ENCODE data around the gene PPP6R2. TPM values are rescaled to one million over a fixed set of nuclear protein-coding genes. Genes with fewer than 3 reads are reported as not detected.
A peak's percentile ranks its signal among the peaks of the same experiment; 100 is the strongest.

Gene PPP6R2
- total RNA-seq, 1 experiment from 2014 or later = 47.8 TPM

DNA sequence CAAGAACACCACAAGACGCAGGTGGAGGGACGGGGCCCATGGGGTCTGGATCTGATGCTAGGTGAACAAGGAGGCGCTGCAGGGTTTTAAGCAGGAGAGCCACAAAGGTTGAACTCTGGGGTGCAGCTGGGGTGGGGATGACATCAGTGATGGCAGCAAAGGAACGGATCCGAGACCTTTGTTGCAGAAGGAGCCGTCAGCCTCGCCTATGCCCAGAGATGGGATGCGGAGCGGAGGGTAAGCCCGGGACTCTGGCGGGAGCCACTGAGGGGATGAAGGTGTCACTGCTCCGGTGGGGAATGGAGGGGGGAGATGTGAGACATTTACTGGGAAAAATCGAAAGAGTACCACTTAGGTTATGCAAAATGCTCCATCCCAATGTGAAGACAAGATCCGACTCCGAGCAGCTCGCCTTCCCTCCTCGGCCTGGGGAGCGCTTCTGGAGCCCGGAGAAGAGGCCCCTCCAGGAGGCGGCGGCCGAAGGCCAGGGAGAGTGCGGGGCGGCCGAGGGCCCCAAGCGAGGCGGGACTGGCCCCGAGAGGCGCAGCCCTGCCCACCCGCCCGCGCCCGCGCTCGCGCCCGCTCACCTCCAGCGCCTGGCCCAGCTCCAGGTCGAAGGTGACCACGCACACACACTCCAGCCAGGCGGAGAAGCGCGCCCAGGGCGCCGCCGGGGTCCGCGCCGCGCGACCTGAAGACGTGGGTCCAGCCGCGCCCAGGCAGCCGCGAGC, 16.7 kb upstream of the PPP6R2 start (continued):
- TF ChIP-seq, protein P1, sequence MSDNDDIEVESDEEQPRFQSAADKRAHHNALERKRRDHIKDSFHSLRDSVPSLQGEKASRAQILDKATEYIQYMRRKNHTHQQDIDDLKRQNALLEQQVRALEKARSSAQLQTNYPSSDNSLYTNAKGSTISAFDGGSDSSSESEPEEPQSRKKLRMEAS (CRISPR knock-in tag; IDR thresholded peaks at IDR 0.05) = no peak
- TF ChIP-seq, protein P2, sequence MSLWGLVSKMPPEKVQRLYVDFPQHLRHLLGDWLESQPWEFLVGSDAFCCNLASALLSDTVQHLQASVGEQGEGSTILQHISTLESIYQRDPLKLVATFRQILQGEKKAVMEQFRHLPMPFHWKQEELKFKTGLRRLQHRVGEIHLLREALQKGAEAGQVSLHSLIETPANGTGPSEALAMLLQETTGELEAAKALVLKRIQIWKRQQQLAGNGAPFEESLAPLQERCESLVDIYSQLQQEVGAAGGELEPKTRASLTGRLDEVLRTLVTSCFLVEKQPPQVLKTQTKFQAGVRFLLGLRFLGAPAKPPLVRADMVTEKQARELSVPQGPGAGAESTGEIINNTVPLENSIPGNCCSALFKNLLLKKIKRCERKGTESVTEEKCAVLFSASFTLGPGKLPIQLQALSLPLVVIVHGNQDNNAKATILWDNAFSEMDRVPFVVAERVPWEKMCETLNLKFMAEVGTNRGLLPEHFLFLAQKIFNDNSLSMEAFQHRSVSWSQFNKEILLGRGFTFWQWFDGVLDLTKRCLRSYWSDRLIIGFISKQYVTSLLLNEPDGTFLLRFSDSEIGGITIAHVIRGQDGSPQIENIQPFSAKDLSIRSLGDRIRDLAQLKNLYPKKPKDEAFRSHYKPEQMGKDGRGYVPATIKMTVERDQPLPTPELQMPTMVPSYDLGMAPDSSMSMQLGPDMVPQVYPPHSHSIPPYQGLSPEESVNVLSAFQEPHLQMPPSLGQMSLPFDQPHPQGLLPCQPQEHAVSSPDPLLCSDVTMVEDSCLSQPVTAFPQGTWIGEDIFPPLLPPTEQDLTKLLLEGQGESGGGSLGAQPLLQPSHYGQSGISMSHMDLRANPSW (CRISPR knock-in tag; conservative IDR thresholded peaks at IDR 0.05; ENCODE audit: low read depth) = no peak

DNA sequence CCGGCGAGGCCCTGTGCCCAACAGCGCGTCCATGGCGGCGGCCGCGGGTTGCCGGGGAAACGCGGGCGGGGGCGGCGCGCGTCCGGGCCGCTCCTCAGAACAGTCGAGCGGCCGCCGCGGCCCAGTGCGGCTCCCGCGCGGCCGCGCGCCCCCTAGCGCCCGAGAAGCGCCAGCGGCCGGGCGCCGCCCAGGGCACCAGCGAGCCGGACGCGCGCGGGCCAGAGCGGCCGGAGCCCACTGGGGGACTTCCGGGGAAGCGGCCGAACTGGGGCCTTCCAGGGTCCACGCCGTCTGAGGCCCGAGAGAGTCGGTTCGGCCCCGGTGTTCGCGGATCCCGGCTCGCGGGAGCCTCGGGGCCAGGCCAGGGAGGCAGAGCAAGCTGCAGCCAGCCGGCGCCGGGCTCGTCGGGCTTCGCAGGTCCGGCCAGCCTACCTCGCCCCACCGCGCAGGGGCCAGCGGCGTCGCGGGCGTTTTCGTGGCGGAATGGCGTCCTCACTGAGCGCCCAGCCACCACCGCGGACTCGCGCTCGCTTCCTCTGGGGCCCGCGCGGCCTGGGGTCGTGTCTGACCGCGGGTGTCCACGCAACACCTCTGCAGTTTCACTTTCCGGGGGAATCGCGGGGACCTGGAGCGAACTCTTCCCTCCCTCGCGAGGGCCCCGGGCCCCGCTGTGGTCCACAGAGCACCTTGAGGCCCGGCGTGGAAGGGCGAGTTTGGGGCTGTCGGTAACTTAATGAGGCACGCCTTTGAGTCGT, 16.0 kb upstream of the PPP6R2 start, which contains the start of gene DENND6B:
Gene DENND6B, minus strand, starts transcription at position 57 of the 755 bp plus-strand sequence. Its CDS starts 24 bp downstream, at position 33.
- peak; percentile 77 for DNase-seq (ENCODE audit: low spot score)
- Mint-ChIP-seq H3K4me3 (peak within 1 kb of the TSS; percentile 87), H3K9me3 (no peaks in the 10 kb centered on the region), H3K27me3 (ENCODE audit: low read depth) (peaks cover 28% of the 10 kb centered on the region), H3K27ac (no peak within 1 kb of the TSS; the same call in 1 of the 2 replicates), H3K4me1 (peaks cover 3% of the 10 kb centered on the region; the same call in 1 of the 2 replicates), H3K36me3 (no peaks in the 10 kb centered on the region)
- ChIA-PET CTCF (interaction anchor here (0.6 to 4.9 kb wide), 26 partner anchors 10 to 268 kb away, joined by 3 to 41 read pairs (median 4); partner anchors contain the start of genes HDAC10, MAPK12 and PLXNB2), POLR2A (no interaction called here)
- ATAC-seq = peak; percentile 92
- TF ChIP-seq NR3C1 (CRISPR knock-in tag; conservative IDR thresholded peaks at IDR 0.05; ENCODE audit: low read depth) (no peak), NFYB (CRISPR knock-in tag; conservative IDR thresholded peaks at IDR 0.05; ENCODE audit: low read depth) (no peak), PRRX2 (CRISPR knock-in tag; IDR thresholded peaks at IDR 0.05) (no peak), ZNF263 (CRISPR knock-in tag; IDR thresholded peaks at IDR 0.05; ENCODE audit: low read depth) (no peak), ZNF219 (CRISPR knock-in tag; IDR thresholded peaks at IDR 0.05; ENCODE audit: borderline replicate concordance) (no peak), SOX15 (CRISPR knock-in tag; IDR thresholded peaks at IDR 0.05) (no peak), NR2C2 (CRISPR knock-in tag; IDR thresholded peaks at IDR 0.05) (no peak), JUN (CRISPR knock-in tag; IDR thresholded peaks at IDR 0.05) (no peak)
- TF ChIP-seq, protein P3, sequence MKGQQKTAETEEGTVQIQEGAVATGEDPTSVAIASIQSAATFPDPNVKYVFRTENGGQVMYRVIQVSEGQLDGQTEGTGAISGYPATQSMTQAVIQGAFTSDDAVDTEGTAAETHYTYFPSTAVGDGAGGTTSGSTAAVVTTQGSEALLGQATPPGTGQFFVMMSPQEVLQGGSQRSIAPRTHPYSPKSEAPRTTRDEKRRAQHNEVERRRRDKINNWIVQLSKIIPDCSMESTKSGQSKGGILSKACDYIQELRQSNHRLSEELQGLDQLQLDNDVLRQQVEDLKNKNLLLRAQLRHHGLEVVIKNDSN (CRISPR knock-in tag; IDR thresholded peaks at IDR 0.05) = no peak
- TF ChIP-seq, protein P4, sequence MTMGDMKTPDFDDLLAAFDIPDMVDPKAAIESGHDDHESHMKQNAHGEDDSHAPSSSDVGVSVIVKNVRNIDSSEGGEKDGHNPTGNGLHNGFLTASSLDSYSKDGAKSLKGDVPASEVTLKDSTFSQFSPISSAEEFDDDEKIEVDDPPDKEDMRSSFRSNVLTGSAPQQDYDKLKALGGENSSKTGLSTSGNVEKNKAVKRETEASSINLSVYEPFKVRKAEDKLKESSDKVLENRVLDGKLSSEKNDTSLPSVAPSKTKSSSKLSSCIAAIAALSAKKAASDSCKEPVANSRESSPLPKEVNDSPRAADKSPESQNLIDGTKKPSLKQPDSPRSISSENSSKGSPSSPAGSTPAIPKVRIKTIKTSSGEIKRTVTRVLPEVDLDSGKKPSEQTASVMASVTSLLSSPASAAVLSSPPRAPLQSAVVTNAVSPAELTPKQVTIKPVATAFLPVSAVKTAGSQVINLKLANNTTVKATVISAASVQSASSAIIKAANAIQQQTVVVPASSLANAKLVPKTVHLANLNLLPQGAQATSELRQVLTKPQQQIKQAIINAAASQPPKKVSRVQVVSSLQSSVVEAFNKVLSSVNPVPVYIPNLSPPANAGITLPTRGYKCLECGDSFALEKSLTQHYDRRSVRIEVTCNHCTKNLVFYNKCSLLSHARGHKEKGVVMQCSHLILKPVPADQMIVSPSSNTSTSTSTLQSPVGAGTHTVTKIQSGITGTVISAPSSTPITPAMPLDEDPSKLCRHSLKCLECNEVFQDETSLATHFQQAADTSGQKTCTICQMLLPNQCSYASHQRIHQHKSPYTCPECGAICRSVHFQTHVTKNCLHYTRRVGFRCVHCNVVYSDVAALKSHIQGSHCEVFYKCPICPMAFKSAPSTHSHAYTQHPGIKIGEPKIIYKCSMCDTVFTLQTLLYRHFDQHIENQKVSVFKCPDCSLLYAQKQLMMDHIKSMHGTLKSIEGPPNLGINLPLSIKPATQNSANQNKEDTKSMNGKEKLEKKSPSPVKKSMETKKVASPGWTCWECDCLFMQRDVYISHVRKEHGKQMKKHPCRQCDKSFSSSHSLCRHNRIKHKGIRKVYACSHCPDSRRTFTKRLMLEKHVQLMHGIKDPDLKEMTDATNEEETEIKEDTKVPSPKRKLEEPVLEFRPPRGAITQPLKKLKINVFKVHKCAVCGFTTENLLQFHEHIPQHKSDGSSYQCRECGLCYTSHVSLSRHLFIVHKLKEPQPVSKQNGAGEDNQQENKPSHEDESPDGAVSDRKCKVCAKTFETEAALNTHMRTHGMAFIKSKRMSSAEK (CRISPR knock-in tag; IDR thresholded peaks at IDR 0.05; ENCODE audit: borderline replicate concordance) = no peak
- TF ChIP-seq, protein P5, sequence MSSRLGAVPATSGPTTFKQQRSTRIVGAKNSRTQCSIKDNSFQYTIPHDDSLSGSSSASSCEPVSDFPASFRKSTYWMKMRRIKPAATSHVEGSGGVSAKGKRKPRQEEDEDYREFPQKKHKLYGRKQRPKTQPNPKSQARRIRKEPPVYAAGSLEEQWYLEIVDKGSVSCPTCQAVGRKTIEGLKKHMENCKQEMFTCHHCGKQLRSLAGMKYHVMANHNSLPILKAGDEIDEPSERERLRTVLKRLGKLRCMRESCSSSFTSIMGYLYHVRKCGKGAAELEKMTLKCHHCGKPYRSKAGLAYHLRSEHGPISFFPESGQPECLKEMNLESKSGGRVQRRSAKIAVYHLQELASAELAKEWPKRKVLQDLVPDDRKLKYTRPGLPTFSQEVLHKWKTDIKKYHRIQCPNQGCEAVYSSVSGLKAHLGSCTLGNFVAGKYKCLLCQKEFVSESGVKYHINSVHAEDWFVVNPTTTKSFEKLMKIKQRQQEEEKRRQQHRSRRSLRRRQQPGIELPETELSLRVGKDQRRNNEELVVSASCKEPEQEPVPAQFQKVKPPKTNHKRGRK (CRISPR knock-in tag; IDR thresholded peaks at IDR 0.05; ENCODE audit: borderline replicate concordance) = no peak
- TF ChIP-seq, protein P6, sequence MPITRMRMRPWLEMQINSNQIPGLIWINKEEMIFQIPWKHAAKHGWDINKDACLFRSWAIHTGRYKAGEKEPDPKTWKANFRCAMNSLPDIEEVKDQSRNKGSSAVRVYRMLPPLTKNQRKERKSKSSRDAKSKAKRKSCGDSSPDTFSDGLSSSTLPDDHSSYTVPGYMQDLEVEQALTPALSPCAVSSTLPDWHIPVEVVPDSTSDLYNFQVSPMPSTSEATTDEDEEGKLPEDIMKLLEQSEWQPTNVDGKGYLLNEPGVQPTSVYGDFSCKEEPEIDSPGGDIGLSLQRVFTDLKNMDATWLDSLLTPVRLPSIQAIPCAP (CRISPR knock-in tag; IDR thresholded peaks at IDR 0.05) = no peak
- TF ChIP-seq, protein P7, sequence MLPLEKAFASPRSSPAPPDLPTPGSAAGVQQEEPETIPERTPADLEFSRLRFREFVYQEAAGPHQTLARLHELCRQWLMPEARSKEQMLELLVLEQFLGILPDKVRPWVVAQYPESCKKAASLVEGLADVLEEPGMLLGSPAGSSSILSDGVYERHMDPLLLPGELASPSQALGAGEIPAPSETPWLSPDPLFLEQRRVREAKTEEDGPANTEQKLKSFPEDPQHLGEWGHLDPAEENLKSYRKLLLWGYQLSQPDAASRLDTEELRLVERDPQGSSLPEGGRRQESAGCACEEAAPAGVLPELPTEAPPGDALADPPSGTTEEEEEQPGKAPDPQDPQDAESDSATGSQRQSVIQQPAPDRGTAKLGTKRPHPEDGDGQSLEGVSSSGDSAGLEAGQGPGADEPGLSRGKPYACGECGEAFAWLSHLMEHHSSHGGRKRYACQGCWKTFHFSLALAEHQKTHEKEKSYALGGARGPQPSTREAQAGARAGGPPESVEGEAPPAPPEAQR (CRISPR knock-in tag; IDR thresholded peaks at IDR 0.05) = no peak
- TF ChIP-seq, protein P8, sequence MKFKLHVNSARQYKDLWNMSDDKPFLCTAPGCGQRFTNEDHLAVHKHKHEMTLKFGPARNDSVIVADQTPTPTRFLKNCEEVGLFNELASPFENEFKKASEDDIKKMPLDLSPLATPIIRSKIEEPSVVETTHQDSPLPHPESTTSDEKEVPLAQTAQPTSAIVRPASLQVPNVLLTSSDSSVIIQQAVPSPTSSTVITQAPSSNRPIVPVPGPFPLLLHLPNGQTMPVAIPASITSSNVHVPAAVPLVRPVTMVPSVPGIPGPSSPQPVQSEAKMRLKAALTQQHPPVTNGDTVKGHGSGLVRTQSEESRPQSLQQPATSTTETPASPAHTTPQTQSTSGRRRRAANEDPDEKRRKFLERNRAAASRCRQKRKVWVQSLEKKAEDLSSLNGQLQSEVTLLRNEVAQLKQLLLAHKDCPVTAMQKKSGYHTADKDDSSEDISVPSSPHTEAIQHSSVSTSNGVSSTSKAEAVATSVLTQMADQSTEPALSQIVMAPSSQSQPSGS (CRISPR knock-in tag; IDR thresholded peaks at IDR 0.05; ENCODE audit: borderline replicate concordance, low read depth) = no peak
